SH-SY5Y (cell line): ENCODE results near the gene SLC6A9.

Experiments used
- GATA2 ChIP-seq: IDR thresholded peaks from 2 replicates; pipeline ENCODE4 v1.6.1; 2011; ENCODE audit warnings: mild to moderate bottlenecking, low read depth, low read length
- GATA3 ChIP-seq: IDR thresholded peaks from 2 replicates; pipeline ENCODE4 v1.6.1; 2011; ENCODE audit warnings: low read depth, mild to moderate bottlenecking, low read length, moderate library complexity

The SLC6A9 gene

DNA sequence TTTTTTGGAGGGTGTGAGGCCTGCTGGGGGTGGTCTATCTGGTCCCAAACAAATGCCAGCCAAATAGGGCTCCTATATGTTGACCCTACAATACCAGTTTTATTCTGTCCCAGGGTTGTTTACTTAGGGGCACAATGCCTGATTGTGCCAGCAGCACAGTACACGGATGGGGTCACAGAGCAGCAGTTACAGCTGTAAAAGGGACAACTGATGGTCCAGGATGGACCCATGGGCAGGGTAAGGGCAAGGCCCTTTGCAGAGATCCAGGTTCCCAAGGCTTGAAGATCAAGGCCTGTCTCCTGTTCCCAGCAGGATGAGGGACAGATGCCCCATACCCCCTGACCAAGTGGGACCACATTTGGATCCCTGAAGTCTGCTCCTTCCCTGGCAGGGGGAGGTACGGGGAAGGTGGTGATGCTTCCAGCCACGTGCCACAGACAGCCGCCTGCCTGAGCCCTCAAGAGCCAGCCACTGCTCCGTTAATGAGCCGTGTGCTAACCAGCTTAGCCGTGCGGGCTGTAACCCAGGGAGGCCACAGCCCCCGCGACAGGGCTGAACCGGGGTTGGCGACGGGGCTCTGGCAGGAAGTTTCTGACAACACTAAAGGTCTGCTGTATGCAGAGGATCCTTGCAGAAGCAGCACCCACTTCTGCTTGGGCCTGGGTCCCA, 18.2 kb downstream of the SLC6A9 start:
- no peak for TF ChIP-seq GATA3
- no peak for TF ChIP-seq GATA2

DNA sequence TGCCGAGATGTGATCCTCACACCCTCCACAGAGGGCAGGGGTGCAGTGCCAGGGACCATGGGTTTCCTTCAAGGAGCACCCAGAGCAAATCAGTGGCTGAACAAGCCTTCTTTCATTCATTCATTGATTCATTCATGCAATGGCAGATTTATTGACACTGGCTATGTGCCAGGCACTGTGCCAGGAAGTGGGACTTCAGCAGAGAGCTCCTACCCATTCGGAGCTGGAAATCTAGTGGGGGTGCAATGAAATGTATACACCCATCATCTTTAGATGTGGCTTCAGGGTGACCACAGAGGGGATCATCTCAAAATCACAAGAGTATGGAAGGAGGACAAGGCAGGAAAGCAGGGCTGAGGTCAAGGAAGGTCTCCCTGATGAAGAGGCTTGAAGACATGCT, 18.9 kb downstream of the SLC6A9 start:
- TF ChIP-seq GATA3 (no peak), GATA2 (no peak)

DNA sequence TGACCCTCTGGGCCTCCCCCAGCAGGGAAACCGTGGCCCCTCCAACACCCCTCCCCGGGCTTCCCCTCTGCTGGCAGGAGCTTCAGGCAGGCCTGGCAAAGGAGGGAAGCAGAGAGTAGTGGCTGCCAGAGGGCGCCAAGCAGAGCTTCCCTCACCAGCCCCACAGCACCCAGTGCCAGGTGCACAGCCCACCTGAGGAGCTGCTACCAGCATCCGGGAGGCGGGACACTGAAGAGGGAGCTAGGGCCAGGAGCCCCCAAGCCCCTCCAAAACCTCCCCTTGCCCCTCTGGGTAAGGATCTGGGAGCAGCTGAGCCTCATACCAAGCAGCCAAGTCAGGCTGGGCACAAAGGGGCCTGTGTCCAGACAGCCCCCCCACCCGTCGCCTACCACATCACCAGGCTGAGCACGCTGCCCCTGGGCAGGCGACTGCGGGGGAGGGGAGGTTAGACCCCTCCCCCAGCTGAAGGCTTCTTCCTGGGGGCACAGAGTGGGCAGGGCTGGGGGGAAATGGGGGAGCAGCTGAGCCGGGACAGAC, 20.3 kb downstream of the SLC6A9 start:
- TF ChIP-seq GATA2, result no peak
- TF ChIP-seq GATA3, result no peak

DNA sequence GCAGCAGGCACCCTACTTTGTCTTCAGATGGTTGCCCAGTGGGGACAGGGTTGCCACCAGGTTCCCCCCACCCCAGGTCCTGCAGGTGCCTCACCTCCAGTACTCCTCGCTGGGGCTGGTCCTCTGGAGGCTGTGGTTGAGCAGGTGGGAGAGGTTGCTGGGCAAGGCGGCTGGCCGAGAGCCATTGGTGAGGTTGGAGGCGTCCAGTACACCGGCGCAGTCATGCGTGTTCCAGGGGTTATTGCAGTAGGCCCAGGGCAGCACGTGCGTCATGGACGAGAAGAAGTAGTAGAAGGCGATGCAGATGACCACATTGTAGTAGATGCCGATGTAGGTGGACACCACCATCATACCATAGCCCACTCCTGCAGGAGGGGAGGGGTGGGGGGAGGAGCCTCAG, 23.0 kb downstream of the SLC6A9 start:
- TF ChIP-seq GATA2 (no peak), GATA3 (no peak)

- TF ChIP-seq GATA2 (no peak), GATA3 (no peak)
Observed at GRCh38 chr1:44002606-44003157, 28.6 kb downstream of the SLC6A9 start.

- no peak for TF ChIP-seq GATA2
- no peak for TF ChIP-seq GATA3
Observed at GRCh38 chr1:44002165-44002564, 29.1 kb downstream of the SLC6A9 start.

- TF ChIP-seq GATA3 (no peak), GATA2 (no peak)
Observed at GRCh38 chr1:44000122-44000665, 31.1 kb downstream of the SLC6A9 start.

DNA sequence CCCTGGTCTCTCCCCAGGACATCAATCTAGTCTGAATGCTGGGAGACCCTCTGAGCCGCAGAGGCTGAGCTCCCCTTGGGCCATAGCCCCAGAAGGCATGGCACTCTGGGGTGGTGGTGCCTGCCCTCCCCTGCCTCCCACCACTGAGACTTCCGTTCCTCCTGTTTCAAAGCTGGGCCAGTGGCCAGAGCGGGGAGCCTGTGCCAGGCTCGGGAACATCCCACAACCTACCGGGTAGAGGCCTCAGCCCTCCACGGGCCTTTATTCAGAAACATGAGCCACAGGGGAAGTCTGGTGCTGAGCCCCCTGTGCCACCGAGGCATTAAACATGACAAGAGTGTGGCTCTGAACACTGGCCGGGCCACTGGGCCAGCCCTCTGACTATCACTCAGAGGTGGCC, 31.8 kb downstream of the SLC6A9 start:
- no peak for TF ChIP-seq GATA3
- no peak for TF ChIP-seq GATA2

DNA sequence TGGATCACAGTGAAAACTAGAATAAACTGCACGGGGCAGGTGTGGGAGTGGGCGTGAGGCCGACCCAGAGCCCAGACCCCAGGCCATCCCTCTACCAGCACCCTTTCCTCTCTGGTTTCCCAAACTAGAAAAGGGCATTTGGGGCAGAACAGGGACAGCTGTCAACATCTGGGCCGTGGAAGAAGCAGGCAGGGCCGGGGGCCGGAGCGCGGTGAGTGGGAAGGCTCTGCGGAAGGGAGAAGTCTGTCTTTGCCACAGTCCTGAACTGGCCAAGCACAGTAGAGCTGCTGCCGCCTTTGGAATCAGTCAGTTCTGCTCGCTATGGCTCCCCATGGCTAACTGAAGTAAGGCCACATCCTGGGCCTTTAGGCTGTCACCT, 33.3 kb downstream of the SLC6A9 start:
- TF ChIP-seq GATA3, result no peak
- no peak for TF ChIP-seq GATA2

- TF ChIP-seq GATA2 (no peak), GATA3 (no peak)
Observed at GRCh38 chr1:43997295-43997999, 33.8 kb downstream of the SLC6A9 start.

- TF ChIP-seq GATA2 (no peak), GATA3 (no peak)
Observed at GRCh38 chr1:43996733-43997115, 34.5 kb downstream of the SLC6A9 start.

GRCh38 chr1:43995984-43996732, 35.1 kb downstream of the SLC6A9 start:
- no peak for TF ChIP-seq GATA3
- peak; percentile 42 for TF ChIP-seq GATA2

DNA sequence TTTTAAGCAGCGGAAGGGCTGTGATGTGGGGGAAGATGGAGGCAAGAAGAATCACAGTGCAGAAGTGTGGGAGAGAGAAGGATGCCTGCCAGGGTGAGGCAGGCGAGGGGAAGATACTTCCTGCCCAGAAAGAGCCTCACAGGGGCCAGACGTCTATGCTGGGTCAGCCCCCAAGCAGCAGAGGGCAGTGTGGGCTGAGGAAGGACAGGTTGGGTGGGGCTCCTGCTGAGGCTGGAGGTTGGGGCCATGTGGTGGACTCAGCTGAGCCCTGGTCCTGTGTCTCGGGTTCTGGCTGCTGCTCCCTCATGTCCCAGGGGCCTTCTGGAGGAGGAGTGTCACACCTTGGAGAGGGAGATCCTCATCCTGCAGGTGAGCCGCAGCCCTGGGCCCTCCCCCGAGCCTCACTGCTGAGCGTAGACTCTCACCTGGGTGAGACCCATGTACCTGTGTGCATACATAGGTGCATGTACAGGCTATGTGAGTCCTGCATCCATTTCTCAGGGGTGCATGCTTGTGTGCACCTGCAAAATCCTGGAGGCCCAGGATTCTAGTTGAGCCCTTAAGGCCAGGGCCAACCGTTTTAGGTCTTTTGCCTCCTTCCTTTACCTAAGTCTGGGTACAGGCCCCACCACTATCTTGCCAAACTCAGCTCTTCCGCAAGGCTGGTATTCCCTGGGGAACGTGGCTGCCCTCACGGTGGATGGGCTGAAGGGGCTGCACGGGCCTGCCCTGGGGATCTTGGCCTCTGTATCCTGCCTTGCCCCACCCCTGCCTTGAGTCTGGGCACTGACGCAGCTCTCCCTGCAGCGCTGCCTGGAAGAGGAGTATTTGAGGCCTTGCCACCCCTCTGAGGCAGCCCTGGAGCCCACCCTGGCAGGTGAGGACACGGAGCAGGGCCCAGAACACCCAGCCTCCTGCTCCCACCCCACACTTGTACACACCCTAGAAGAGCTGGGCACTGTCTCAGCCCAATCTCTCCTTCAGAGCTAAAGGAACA, 36.2 kb downstream of the SLC6A9 start:
- TF ChIP-seq GATA3 (no peak), GATA2 (no peak)

DNA sequence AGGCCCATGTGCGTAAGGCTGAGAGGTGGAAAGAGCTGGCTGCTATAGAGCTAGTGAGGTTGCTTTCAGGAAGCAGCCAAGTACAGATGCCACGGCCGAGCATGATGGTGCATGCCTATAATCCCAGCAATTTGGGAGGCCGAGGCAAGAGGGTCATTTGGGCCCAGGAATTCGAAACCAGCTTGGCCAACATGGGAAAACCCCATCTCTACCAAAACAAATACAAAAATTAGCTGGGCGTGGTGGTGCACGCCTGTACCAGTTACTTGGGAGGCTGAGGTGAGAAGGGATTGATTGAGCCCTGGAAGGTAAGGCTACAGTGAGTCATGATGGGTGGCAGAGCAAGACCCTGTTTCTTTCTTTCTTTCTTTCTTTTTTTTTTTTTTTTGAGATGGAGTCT, 37.2 kb downstream of the SLC6A9 start:
- TF ChIP-seq GATA3 (no peak), GATA2 (no peak)
